ENCODE data around the gene RMI1. TPM values are rescaled to one million over a fixed set of nuclear protein-coding genes. Genes with fewer than 3 reads are reported as not detected.

Gene RMI1
- total and polyA plus RNA-seq, 10 of the 15 experiments (the other 5 are each of a cell fraction or from before 2014, with no cell fraction given), result 3.6 to 34.1 (median 16.1) TPM

GRCh38 chr9:83987402-83987791 is 6.8 kb downstream of the RMI1 start:
- DNase-seq (ENCODE audit: low read depth, low spot score) (no peak), FAIRE-seq (no peak), ATAC-seq (no peak)
- H3K27ac ChIP-seq (ENCODE audit: control insufficient read depth, insufficient read depth), result no peak overlapping the region
- H3K4me2 ChIP-seq (ENCODE audit: control insufficient read depth, insufficient read depth), result no peak overlapping the region
- ChIA-PET SMC1A (ENCODE audit: uncharacterized antibody, unreplicated experiment) (no interaction called here), POLR2A (no interaction called here), RAD21 (ENCODE audit: unreplicated experiment) (no interaction called here), CTCF (interaction anchor here (0.8 kb wide), 1 partner anchor 186 kb away, joined by 3 read pairs; no protein-coding TSS in a partner anchor)
- H3K9me3 ChIP-seq (replicated peaks; ENCODE audit: control insufficient read depth, insufficient read depth, low read length), result no peaks in the 10 kb centered on the region
- no peak overlapping the region for H3K9ac ChIP-seq (ENCODE audit: control insufficient read depth, insufficient read depth, low read length)
- peaks cover 0 to 9% of the 10 kb centered on the region in 2 experiments; a peak in 2 of 4 replicates for H3K36me3 ChIP-seq (ENCODE audit: control insufficient read depth in 2 of 2, insufficient read depth in 2 of 2, low read length in 1 of 2)
- no TSS peak for BruUV-seq (replicated peaks)
- in situ Hi-C loops (cut with MboI) (loop anchor here (25.0 kb wide), 1 partner anchor 775 kb away; no protein-coding TSS in a partner anchor), intact Hi-C loops (cut with micrococcal nuclease; ENCODE audit: unreplicated experiment) (no loop called here)
- no peak overlapping the region for H2AFZ ChIP-seq (ENCODE audit: control insufficient read depth, low read depth, low read length)
- no peaks in the 10 kb centered on the region for H3K27me3 ChIP-seq (replicated peaks in 1 of 2; ENCODE audit: control insufficient read depth in 2 of 2, insufficient read depth in 2 of 2, low read length in 1 of 2)
- H4K20me1 ChIP-seq (ENCODE audit: control insufficient read depth, insufficient read depth), result no peaks in the 10 kb centered on the region
- peaks cover 58% of the 10 kb centered on the region for H3K79me2 ChIP-seq (ENCODE audit: control insufficient read depth, insufficient read depth, low read length)
- TF ChIP-seq NBN (IDR thresholded peaks at IDR 0.05) (no peak), TARDBP (IDR thresholded peaks at IDR 0.05; ENCODE audit: borderline replicate concordance) (no peak), SRF (IDR thresholded peaks at IDR 0.05; ENCODE audit: low read depth in 2 of 2, low read length in 2 of 2) (no peak), CEBPZ (IDR thresholded peaks at IDR 0.05; ENCODE audit: low read depth, low read length) (no peak), PML (IDR thresholded peaks at IDR 0.05; ENCODE audit: low read length) (no peak)
- peaks cover 7% of the 10 kb centered on the region; the same call in 1 of the 2 replicates for H3K4me1 ChIP-seq (ENCODE audit: control insufficient read depth, insufficient read depth, low read length)
- WGBS (ENCODE audit: insufficient coverage, insufficient replicate concordance, low lambda C conversion rate, missing lambda C conversion rate), result 89% methylated on average over 1 of the region's 1 CpG
- H3K4me3 ChIP-seq, result no peak overlapping the region
